GM20431 (cell line): ENCODE results near the gene SMIM30.

Source experiments
- in situ Hi-C: fragments of 300-500 bp; cut with MseI, MboI; formaldehyde crosslinking; loops from one replicate; pipeline ENCODE4 v1.15.0; 2020; ENCODE audit warnings: low sequenced_read_pairs; ENCODE audit not compliant: unreplicated experiment

SMIM30 gene

DNA sequence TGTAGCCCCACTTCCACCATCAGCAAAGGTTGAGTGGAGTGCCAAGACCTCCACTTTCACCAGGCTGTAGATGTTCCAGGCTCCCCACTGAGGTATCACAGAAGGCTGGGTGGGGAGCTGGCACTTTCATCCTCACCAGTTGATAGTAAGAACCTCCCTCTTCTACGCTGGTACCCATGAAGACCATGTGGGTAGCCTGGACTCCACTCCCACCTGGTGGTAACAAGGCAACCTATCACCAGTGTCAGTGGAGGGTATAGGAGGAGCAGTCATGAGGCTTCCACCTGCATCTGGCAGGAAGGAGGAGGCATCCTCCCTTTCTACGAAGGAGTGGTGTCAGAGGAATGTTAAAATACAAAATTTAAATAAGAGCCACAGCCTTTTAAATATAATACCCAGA, 4.4 kb downstream of the SMIM30 start:
- in situ Hi-C loops = no loop called here

DNA sequence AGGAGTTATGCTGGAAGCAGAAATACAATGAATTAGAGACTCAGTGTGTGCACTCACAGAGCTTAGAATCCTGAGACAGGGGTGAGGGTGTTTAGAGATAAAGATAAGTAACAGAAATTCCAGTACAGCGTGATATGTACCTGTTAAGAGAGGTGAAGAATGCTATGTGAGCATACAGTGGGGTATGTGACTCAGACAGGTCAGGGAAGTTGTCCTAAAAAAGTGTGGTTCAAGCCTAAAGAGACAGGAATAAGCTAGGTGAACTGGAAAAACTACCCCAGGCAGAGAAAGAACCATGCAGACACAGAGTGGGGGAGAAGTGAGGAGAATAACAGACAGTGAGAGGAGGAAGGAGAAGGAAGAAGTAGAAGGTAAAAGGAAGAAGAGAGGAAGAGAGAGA, 8.6 kb downstream of the SMIM30 start:
- in situ Hi-C loops = no loop called here

DNA sequence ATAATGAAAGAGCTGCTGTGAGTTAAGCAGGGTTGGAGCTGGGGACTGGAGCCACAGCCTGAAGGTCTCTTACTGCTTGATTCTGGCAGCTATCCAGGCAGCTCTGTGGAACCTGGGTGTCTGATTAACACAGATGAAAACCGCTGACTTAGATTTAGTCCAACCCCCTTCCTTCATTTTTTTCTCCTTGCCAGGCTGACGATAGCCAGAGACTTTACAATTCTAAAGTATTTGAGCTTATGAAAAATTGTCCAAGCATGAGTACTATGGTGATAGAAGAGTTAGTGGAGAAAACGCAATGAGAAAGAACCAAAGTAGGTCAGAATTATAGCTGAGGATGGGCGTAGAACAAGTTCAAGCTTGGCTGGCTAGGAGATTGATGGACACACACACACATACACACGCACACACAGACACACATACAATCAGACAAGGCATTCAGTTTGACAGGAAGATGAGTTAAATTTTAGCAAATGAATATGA, 18.2 kb downstream of the SMIM30 start:
- in situ Hi-C loops = no loop called here

DNA sequence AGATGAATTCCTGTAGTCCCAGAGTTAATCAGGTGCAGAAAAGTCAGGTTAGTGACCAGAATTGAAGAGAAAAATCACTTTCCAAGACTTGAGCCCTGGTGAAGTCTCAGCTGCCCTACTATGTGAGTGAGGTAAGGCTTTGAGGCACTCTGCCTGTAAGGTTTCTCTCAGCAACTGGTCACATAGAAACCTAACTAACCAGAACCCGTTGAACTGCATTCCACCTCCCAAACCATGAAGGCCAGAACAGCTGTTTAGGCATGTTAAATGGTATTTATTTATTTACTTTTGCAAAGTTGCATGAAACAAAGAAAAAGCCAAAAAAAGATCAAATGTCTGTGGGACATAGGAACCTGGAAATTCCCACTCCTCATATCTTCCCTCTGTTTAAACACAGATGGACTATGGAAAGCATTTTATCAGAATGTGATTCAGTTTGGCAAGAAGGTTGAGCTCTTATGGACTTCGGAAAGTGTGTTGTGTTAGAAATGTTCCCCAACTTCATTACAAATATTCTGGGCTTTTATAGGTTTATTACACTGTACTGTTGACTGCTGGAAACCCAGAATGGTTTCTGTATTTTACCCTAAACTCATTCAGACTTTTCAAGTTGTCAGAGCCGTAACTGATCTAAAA, 19.0 kb downstream of the SMIM30 start:
- in situ Hi-C loops = no loop called here

DNA sequence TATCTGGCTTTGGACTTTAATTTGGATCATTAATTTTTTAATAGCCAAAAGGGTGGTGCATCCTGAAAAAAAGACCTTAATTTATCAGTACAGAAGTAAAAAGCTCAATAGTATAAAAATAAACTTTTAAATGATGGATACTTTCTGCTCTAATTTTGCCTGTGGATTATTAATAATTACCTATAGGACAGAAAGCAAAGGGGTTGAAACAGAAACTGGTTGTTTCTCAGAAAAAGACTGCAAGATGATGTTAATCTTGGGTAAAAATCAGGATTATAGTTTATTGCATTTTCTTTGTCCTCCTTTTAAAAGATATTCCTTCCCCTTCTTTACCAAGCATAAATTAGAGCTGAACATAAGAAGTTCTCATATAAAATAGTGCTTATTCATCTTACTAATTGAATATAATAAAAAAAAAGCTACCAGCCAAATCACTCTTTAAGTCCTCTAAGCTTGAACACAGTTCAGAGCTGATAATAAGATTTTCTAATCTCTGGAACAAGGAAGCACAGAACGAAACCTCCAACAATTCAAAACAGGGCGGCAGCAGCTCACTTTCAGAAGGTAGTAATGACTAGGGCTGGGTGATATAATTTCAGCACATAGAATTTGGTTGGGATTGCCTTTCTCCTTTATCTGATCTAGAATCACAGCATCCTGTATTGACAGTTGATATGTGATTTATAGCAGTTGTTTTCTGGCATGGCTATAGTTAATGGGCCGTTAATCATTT, 23.7 kb downstream of the SMIM30 start:
- in situ Hi-C loops = no loop called here

DNA sequence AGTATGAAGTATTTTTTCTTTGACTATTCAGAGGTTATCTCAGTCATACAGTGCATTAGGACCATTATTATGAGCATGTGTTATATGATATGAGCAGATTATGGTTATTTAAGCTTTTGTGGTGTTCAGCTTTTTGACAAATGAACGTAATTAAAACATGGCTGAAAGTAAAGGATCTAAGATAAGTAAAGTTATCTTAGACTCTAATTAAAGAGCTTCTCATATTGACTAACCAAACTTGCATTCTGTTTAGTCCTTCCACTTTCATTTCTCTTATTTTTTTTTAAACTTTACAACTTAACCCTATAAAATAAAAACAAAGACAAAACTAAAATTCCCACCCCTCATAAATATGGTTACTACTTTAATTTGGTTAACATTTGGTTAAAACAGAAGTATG, 24.8 kb downstream of the SMIM30 start:
- in situ Hi-C loops = no loop called here

DNA sequence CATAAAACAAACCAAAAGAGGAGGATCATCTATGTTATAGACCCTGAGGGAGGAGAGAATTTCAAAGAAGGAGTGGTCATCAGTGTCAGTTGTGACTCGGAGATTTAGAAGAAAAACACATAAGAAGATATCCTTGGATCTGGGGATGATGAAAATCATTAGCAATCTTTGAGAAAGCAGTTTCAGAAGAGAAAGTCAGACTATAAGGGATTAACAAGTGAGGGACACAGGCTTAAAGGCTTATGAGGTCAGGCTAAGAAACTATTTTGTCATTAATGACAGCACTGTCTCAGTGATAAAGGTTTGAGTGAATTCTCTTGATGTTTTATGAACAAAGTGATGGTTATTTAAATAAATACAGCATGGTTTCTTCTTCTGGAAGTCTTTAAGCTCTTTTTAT, 25.6 kb downstream of the SMIM30 start:
- in situ Hi-C loops = no loop called here

DNA sequence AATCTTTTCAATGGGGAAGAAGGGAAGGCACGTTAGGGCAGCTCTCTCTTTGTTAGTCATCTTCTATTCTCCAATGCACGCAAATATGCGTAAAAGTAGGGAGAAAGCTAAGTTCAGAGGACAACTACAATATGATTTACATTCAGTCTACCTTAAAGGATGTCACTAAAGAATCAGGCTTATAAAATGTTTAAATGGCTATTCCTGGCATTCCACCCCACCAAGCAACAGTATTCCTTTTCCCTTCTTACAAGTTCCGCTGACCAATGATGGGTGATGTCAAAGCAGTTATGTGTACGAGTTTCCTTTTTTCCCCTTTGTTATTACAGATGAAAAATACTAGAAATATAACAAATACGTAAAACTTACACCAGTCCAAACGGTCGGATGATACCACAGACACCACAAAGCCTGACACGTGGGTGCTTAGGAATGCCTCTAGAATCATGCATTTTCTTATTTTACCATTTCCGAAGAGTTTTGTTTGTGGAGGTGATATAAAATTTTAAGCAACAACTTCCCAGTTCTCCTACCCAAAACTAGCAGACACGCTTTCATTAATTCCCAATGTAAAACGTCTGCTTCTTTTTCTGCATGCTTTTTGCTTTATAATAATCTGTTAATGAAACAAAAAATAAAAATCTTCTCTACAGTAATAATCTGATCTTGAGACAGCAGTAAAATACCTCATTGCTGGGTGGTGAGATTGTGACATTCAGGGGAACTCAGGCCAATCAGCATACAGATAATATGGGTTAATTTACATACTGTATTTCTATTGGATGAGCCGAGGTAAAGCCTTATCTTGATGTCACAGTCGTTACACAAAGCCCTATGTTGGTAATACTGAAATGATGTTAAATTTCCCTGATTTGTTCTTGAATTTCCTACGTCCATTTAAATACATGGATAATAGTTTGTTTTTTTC, 31.0 kb downstream of the SMIM30 start:
- in situ Hi-C loops = no loop called here

DNA sequence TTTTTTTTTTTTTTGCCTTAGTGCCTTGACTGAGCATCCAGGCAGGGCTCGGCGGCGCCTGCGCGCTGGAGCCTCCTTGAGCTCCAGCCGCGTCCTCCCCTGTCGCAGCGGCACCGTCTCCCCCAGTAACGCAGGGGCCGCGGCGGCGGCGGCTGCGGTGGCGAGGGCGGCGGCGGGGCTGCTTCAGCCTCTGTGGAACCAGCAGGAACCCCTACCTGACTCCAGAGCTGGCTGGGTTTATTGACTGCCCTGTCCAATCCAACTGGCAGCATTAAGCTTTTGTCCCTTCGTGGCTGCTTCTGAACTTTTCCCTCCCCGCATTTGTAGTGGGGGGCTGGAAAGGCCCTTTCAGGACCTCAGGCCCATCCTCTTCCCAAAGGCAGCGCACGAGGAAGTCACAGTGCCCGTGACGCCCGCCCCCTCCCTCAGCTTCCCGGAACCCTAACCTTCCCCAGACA, 31.9 kb downstream of the SMIM30 start, which contains the start of gene GPR85:
GPR85 (minus strand) TSS at position 397 of the 458 bp plus-strand sequence. CDS start 2,106 bp downstream, outside the sequence.
- in situ Hi-C loops = no loop called here

DNA sequence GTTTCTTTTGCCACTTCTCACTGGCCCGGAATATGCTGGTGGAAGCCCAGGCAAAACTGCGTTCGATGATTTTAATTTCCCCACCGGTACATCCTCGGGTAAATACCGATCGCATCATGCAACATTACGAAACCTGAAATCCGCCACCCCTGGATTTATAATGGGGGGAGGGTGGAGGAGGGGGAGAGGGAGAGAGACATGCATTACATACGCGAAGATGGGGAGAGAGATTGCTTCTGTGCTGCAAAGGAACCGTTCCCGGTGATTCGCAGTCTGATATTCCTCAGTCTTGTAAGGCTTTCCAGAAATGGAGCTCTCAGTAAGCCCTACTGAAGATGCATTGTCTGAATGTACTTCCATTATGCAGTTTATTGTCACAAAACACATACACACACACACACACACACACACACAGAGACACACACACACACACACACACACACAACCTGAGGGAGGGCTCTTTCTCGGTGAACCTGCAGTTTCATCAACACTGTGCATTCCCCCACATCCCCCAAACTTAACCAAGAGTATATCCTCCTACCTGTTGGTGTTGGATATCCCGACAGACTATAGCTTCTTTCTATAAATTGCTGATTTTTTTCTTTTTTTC, 32.5 kb downstream of the SMIM30 start:
- in situ Hi-C loops = no loop called here

DNA sequence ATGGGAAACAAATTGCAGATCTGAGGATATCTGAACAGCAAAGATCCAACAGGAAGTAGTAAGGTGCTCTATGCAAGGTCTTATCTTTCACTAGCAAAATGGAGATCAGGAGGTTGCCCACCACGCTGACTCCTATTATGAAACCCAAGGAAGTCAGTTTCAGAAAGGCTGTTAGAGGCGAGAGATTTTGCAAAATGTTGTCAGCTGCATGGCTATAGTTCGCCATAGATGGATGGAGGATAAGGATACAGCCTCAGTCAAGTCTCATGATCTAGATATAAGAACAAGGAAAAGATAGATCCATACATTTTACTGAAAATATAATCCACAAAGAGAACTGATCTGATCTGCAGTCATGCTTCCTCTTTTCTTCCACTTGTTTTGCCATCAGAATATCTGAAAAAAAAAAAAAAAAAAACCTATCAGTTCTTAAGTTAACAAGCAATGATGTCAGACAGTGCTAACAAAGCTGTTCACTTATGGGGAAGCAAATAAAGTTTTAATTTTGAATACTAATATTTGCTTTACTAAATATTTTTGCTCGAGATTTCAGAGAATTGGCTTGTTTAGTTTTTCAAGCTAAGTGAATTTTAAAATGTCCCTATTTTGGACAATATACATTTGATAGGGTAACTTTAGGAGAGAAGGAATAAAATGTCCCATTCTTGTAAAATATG, 33.7 kb downstream of the SMIM30 start:
- in situ Hi-C loops = no loop called here

DNA sequence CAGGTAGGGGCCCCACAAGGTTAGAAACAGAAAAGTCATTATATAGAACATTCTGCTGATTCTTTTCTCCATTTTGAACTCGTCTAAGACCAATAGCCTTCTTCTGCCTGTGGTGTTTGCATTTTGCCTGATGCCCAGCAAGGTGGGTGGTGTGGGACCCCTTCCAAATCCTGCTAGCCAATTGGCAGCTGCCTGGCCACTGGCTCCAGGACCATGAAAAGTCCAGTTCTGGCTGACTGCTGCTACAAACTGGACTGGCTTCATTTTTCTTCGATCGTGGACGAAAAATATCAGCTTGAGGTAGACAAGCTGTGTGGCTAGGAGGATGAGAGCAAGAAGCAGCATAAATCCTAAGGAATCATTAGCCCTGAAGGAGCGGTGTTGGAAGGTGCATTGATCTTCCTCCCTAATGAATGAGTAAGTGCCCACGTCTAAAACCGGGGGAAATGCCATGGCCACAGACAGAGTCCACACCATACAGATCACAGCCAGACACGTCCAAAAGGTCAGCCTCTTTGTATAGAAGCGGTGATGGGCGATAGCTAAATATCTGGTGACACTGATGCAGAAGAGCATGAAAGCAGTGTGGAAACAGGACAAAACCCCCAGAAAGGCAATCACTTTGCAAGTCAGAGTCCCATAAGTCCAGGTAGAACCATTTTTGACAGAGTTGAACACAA, 34.4 kb downstream of the SMIM30 start:
- in situ Hi-C loops = no loop called here

DNA sequence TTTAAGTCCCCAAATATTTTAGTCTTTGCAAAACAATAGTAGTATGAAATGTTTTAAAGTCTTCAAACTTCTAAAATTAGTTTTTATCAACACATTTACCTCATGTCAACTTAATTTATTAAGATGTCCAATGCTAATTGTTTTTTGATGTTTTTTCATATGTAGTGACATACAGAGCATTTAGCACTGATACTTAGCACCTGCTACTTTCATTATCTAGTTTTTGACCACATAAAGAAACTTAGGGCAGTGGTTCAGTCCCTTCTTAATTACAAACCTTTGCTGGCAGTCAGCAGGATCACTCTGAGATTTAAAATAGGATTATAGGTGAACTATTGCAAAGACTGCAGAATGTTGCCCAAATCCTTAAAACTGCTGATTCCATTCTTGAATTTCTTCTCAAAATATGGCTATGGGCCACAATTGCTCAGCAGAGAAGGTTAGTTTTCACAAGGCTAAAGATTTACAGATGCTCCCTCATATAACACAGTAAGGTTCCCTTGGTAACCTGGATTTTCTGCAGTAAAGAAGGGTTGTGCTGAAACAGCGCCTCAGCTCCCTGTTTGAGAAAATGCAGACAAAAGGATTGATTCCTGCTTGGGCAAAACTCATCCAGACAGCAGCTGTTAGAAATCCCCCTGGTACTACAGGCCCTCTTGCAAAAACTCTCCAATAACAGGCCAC, 35.1 kb downstream of the SMIM30 start:
- in situ Hi-C loops = no loop called here

DNA sequence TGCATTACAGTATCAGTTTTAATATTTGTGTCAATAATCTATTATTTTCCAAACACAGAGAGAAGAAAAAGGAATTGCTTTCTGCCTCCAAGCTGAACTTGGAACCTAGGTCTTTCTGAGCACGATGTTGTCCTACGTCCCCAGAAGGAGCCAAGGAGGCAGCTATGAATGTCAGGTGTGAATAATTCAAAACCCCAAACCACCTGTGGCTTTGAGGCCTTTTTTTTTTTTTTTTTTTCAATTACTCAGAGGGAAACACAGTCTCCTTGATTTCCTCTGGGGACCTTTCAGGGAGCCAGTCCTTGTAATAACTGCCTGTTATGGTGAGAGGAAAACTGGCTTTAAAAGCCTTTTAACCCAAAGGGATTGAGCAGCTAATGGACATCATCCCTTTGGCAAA, 40.0 kb downstream of the SMIM30 start:
- in situ Hi-C loops = no loop called here

DNA sequence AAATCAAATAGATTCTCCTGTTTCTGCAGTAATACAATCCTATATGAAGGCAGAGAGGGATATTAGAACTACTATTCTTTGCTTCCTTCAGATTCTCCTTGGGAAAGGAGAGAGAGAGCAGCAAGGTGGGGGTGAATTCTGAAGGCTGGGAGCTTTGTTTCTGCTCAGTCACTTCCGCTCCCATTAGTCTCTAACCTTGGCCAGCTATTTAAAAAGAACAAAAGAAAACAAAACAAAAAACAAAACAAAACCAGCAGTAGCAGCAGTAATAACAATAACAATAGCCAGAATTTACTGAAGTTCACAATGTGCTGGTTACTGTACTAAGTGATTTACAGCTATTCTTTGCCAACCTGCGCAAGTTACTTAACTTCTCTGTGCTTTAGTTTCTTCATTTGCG, 41.7 kb downstream of the SMIM30 start:
- in situ Hi-C loops = no loop called here

DNA sequence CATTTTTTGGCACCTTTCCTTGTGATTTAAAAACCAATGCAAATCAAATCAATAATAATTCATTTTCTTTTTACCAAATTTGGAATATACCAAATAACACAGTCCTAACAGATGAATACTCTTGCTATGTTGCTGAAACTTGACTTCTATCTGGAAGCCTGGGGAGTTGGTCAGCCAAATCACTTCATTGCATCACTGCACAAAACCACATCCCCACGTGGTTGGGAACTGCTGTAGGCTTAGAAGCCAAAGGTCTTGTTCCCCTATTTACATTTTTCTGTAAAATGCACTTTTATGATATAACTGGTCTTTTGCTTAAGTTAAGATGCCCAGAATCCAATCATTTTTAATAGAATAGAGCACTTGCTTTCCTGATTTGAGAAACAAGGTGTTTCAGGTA, 46.9 kb downstream of the SMIM30 start:
- in situ Hi-C loops = no loop called here
